Activated T-cell treated with anti-CD3 and anti-CD28 coated beads, Interleukin-2, amount 50 U/mL, for 24 hours (primary cell): ENCODE measurements around the gene TLE4.
"Not testable (repeated sequence)": the region's sequence is repeated elsewhere in the genome, so short reads cannot be mapped to it uniquely, and the experiment has no call there.

Source experiments
- DNase-seq: peaks from one replicate; pipeline ENCODE4 v3.0.0-alpha.2; 2020
- H3K27ac Mint-ChIP-seq: 2 replicates; pipeline ENCODE4 v1.8.0; 2020; ENCODE audit warnings: mild to moderate bottlenecking, mixed read lengths
- H3K27me3 Mint-ChIP-seq: 2 replicates; pipeline ENCODE4 v1.8.0; 2020; ENCODE audit warnings: mixed read lengths
- H3K36me3 Mint-ChIP-seq: 2 replicates; pipeline ENCODE4 v1.8.0; 2020; ENCODE audit warnings: low read depth, mixed read lengths
- H3K4me1 Mint-ChIP-seq: 2 replicates; pipeline ENCODE4 v1.8.0; 2020; ENCODE audit warnings: low read depth, mixed read lengths
- H3K4me3 Mint-ChIP-seq: 2 replicates; pipeline ENCODE4 v1.8.0; 2020; ENCODE audit warnings: mild to moderate bottlenecking, moderate library complexity, mixed read lengths
- H3K9me3 Mint-ChIP-seq: 2 replicates; pipeline ENCODE4 v1.8.0; 2020; ENCODE audit warnings: mixed read lengths

Gene TLE4

GRCh38 chr9:79744521-79744920 is 172.8 kb downstream of the TLE4 start:
- no peak for DNase-seq
- no peak overlapping the region for H3K27ac Mint-ChIP-seq
- H3K4me3 Mint-ChIP-seq: no peak overlapping the region
- H3K4me1 Mint-ChIP-seq: no peaks in the 10 kb centered on the region
- no peaks in the 10 kb centered on the region for H3K9me3 Mint-ChIP-seq
- H3K36me3 Mint-ChIP-seq: no peaks in the 10 kb centered on the region
- peaks cover 4% of the 10 kb centered on the region for H3K27me3 Mint-ChIP-seq

- Mint-ChIP-seq H3K27me3 (peaks cover 4% of the 10 kb centered on the region), H3K27ac (no peak overlapping the region), H3K4me3 (no peak overlapping the region), H3K4me1 (no peaks in the 10 kb centered on the region), H3K9me3 (peaks cover under 1% of the 10 kb centered on the region), H3K36me3 (no peaks in the 10 kb centered on the region)
- DNase-seq: no peak
Observed at GRCh38 chr9:79745752-79746336, 174.1 kb downstream of the TLE4 start.

GRCh38 chr9:79751895-79752466 is 180.2 kb downstream of the TLE4 start:
- not testable (repeated sequence) for H3K27me3 Mint-ChIP-seq, H3K4me3 Mint-ChIP-seq, H3K36me3 Mint-ChIP-seq, H3K9me3 Mint-ChIP-seq, H3K27ac Mint-ChIP-seq, DNase-seq, H3K4me1 Mint-ChIP-seq

GRCh38 chr9:79756414-79756813 is 184.6 kb downstream of the TLE4 start:
- H3K36me3 Mint-ChIP-seq: no peaks in the 10 kb centered on the region
- peaks cover 11% of the 10 kb centered on the region for H3K4me1 Mint-ChIP-seq

GRCh38 chr9:79757074-79757473 is 185.3 kb downstream of the TLE4 start:
- Mint-ChIP-seq H3K27me3 (no peaks in the 10 kb centered on the region), H3K4me1 (peaks cover 11% of the 10 kb centered on the region), H3K27ac (no peak overlapping the region), H3K9me3 (no peaks in the 10 kb centered on the region), H3K36me3 (no peaks in the 10 kb centered on the region), H3K4me3 (no peak overlapping the region)
- no peak for DNase-seq

More at GRCh38 chr9:79756414-79756813, 184.6 kb downstream of the TLE4 start:
- no peak for DNase-seq
- H3K9me3 Mint-ChIP-seq: peaks cover 4% of the 10 kb centered on the region
- H3K27ac Mint-ChIP-seq: no peak overlapping the region
- H3K4me3 Mint-ChIP-seq: no peak overlapping the region
- H3K27me3 Mint-ChIP-seq: no peaks in the 10 kb centered on the region

- H3K36me3 Mint-ChIP-seq: no peaks in the 10 kb centered on the region
- no peaks in the 10 kb centered on the region for H3K27me3 Mint-ChIP-seq
- no peak overlapping the region for H3K27ac Mint-ChIP-seq
- H3K9me3 Mint-ChIP-seq: no peaks in the 10 kb centered on the region
- no peak overlapping the region for H3K4me3 Mint-ChIP-seq
- peaks cover 11% of the 10 kb centered on the region for H3K4me1 Mint-ChIP-seq
- DNase-seq: no peak
Observed at GRCh38 chr9:79757881-79758669, 186.3 kb downstream of the TLE4 start.

- no peaks in the 10 kb centered on the region for H3K36me3 Mint-ChIP-seq
- no peak for DNase-seq
- peaks cover 11% of the 10 kb centered on the region for H3K4me1 Mint-ChIP-seq
- no peak overlapping the region for H3K27ac Mint-ChIP-seq
- no peak overlapping the region for H3K4me3 Mint-ChIP-seq
- H3K9me3 Mint-ChIP-seq: no peaks in the 10 kb centered on the region
- H3K27me3 Mint-ChIP-seq: no peaks in the 10 kb centered on the region
Observed at GRCh38 chr9:79759460-79759859, 187.7 kb downstream of the TLE4 start.

GRCh38 chr9:79762070-79762469 is 190.3 kb downstream of the TLE4 start:
- Mint-ChIP-seq H3K27me3 (no peaks in the 10 kb centered on the region), H3K9me3 (no peaks in the 10 kb centered on the region), H3K36me3 (no peaks in the 10 kb centered on the region), H3K27ac (no peak overlapping the region), H3K4me3 (no peak overlapping the region), H3K4me1 (peaks cover 11% of the 10 kb centered on the region)
- no peak for DNase-seq

- no peak overlapping the region for H3K27ac Mint-ChIP-seq
- H3K27me3 Mint-ChIP-seq: no peaks in the 10 kb centered on the region
- H3K36me3 Mint-ChIP-seq: no peaks in the 10 kb centered on the region
- H3K4me3 Mint-ChIP-seq: no peak overlapping the region
- no peak for DNase-seq
- no peaks in the 10 kb centered on the region for H3K9me3 Mint-ChIP-seq
- peaks cover 11% of the 10 kb centered on the region for H3K4me1 Mint-ChIP-seq
Observed at GRCh38 chr9:79763671-79764285, 192.0 kb downstream of the TLE4 start.

- Mint-ChIP-seq H3K27ac (no peak overlapping the region), H3K4me1 (peaks cover 5% of the 10 kb centered on the region), H3K9me3 (no peaks in the 10 kb centered on the region), H3K27me3 (no peaks in the 10 kb centered on the region), H3K36me3 (no peaks in the 10 kb centered on the region), H3K4me3 (no peak overlapping the region)
- no peak for DNase-seq
Observed at GRCh38 chr9:79764374-79764773, 192.6 kb downstream of the TLE4 start.

GRCh38 chr9:79765466-79765865 is 193.7 kb downstream of the TLE4 start:
- H3K36me3 Mint-ChIP-seq: no peaks in the 10 kb centered on the region
- no peak for DNase-seq
- no peak overlapping the region for H3K27ac Mint-ChIP-seq
- no peaks in the 10 kb centered on the region for H3K4me1 Mint-ChIP-seq
- H3K9me3 Mint-ChIP-seq: no peaks in the 10 kb centered on the region
- H3K27me3 Mint-ChIP-seq: no peaks in the 10 kb centered on the region
- no peak overlapping the region for H3K4me3 Mint-ChIP-seq

- Mint-ChIP-seq H3K4me1 (no peaks in the 10 kb centered on the region), H3K27ac (no peak overlapping the region), H3K4me3 (no peak overlapping the region), H3K36me3 (no peaks in the 10 kb centered on the region), H3K27me3 (no peaks in the 10 kb centered on the region), H3K9me3 (no peaks in the 10 kb centered on the region)
- DNase-seq: no peak
Observed at GRCh38 chr9:79766091-79766490, 194.3 kb downstream of the TLE4 start.

- H3K36me3 Mint-ChIP-seq: no peaks in the 10 kb centered on the region
- H3K4me1 Mint-ChIP-seq: no peaks in the 10 kb centered on the region
- DNase-seq: no peak
- H3K27ac Mint-ChIP-seq: no peak overlapping the region
- H3K4me3 Mint-ChIP-seq: no peak overlapping the region
- H3K27me3 Mint-ChIP-seq: peaks cover 3% of the 10 kb centered on the region
- no peaks in the 10 kb centered on the region for H3K9me3 Mint-ChIP-seq
Observed at GRCh38 chr9:79768194-79768593, 196.4 kb downstream of the TLE4 start.

GRCh38 chr9:79769476-79770275 is 197.9 kb downstream of the TLE4 start:
- DNase-seq: no peak
- Mint-ChIP-seq H3K27me3 (peaks cover 3% of the 10 kb centered on the region), H3K4me3 (no peak overlapping the region)

More at GRCh38 chr9:79769476-79770275, 197.9 kb downstream of the TLE4 start:
- Mint-ChIP-seq H3K9me3 (no peaks in the 10 kb centered on the region), H3K36me3 (no peaks in the 10 kb centered on the region), H3K4me1 (no peaks in the 10 kb centered on the region), H3K27ac (no peak overlapping the region)
